ENCODE data around the gene DOCK4.

DNA sequence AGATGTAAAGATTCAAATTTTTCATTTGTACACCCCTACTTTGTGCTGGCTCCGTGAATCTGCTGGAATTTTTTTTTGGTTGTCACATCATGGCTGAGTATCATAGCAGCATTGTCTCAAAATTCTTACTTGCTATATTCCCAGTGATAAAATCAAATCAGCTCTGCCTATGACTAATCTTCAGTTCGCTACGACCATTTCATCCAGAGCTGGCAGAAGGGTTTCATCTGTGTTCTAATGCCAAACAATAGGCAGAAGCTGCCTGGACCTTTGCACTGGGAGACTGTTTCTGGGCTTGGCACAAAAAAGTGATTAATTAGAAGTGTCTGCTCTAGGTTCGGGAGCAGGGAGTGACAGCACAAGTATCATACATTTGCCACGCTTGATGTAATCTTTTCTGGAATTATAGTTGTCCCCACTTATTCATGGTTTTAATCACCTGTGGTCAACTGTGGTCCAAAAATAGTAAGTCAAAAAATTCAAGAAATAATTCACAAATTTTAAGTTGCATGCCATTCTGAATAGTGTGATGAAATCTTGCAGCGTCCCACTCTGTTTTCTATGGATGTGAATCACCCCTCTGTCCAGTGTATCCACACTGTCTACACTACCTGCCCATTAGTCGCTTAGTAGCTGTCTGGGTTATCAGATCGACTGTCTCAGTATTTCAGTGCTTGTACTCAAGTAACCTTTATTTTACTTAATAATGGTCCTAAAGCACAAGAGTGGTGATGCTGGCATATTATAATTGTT lies 523.4 kb downstream of the DOCK4 start:
- TF ChIP-seq CTCF (IDR thresholded peaks at IDR 0.05) (no peak), POLR2AphosphoS5 (IDR thresholded peaks at IDR 0.05) (no peak), POLR2A (IDR thresholded peaks at IDR 0.05) (no peak)
